ENCODE data around the gene MGST2.

GRCh38 chr4:139734201-139734874 lies 68.7 kb downstream of the MGST2 start:
- TF ChIP-seq CTCF (IDR thresholded peaks at IDR 0.05; ENCODE audit: low read depth, low read length, poor library complexity, severe bottlenecking) (no peak), EZH2phosphoT487 (IDR thresholded peaks at IDR 0.05; ENCODE audit: borderline replicate concordance, low read length) (no peak)

All from DOHH2 (cell line).